HEK293 (cell line): ENCODE results near the gene SUSD6.

Experiments used
- CTCF ChIA-PET: fragments of 350-600 bp; formaldehyde crosslinking; extraction: SDS; loops from one replicate; lab custom pipeline; 2021; ENCODE audit warnings: antibody characterized with exemption; lab: Yijun Ruan, JAX
- POLR2A ChIA-PET: fragments of 300-600 bp; formaldehyde crosslinking; extraction: SDS; loops from one replicate; lab custom pipeline; 2020; ENCODE audit warnings: antibody characterized with exemption, inconsistent platforms; lab: Yijun Ruan, JAX
- H3K27ac ChIP-seq: fragments of 200-500 bp; sonication (Bioruptor generic); 2 replicates; pipeline ENCODE4 v1.5.1; 2014; ENCODE audit warnings: low read depth, low read length, control low read depth, inconsistent platforms; ENCODE audit errors: extremely low read depth
- H3K36me3 ChIP-seq, 2 experiments: fragments of 200-500 bp in 1 of 2; sonication (Bioruptor generic) in 1 of 2; 1 replicate in 1 of 2; 2 replicates in 1 of 2; pipeline ENCODE4 v1.5.1; 2014 to 2017; ENCODE audit warnings: inconsistent platforms in 2 of 2, low read length in 2 of 2; ENCODE audit not compliant: control insufficient read depth in 2 of 2, insufficient read depth in 1 of 2
- H3K4me1 ChIP-seq: fragments of 200-500 bp; sonication (Bioruptor generic); 2 replicates; pipeline ENCODE4 v1.5.1; 2014; ENCODE audit warnings: mild to moderate bottlenecking, low read length, inconsistent platforms; ENCODE audit not compliant: control insufficient read depth, insufficient read depth
- H3K4me3 ChIP-seq: 2 replicates; pipeline ENCODE4 v1.5.1; 2011; ENCODE audit warnings: low read depth, mild to moderate bottlenecking, control low read depth, low read length, moderate library complexity
- H3K9me3 ChIP-seq: fragments of 200-500 bp; sonication (Bioruptor generic); 2 replicates; pipeline ENCODE4 v1.5.1; 2014; ENCODE audit warnings: low read depth, low read length, inconsistent platforms; ENCODE audit not compliant: control insufficient read depth, insufficient read depth
- AEBP2 ChIP-seq: fragments of 450-650 bp; formaldehyde crosslinking; IDR thresholded peaks from 2 replicates; pipeline ENCODE4 v1.5.1; 2016; ENCODE audit warnings: missing biosample characterization, missing genetic modification characterization, borderline replicate concordance
- BCL6B ChIP-seq: fragments of 450-650 bp; formaldehyde crosslinking; IDR thresholded peaks from 2 replicates; pipeline ENCODE4 v1.5.1; 2017; ENCODE audit warnings: missing biosample characterization, missing genetic modification characterization
- GLI4 ChIP-seq: fragments of 450-650 bp; formaldehyde crosslinking; IDR thresholded peaks from 2 replicates; pipeline ENCODE4 v1.5.1; 2016; ENCODE audit warnings: missing biosample characterization, missing genetic modification characterization
- HOXC10 ChIP-seq: sonication (generic); formaldehyde crosslinking; IDR thresholded peaks from 2 replicates; pipeline ENCODE4 v1.8.1; 2023; ENCODE audit warnings: mild to moderate bottlenecking, missing genetic modification reagents
- OVOL3 ChIP-seq: fragments of 450-650 bp; formaldehyde crosslinking; IDR thresholded peaks from 2 replicates; pipeline ENCODE4 v1.5.1; 2016; ENCODE audit warnings: missing biosample characterization, missing genetic modification characterization
- SCRT1 ChIP-seq: fragments of 450-650 bp; formaldehyde crosslinking; IDR thresholded peaks from 2 replicates; pipeline ENCODE4 v1.5.1; 2016; ENCODE audit warnings: missing biosample characterization, missing genetic modification characterization, borderline replicate concordance
- SCRT2 ChIP-seq: fragments of 450-650 bp; formaldehyde crosslinking; IDR thresholded peaks from 2 replicates; pipeline ENCODE4 v1.5.1; 2016; ENCODE audit warnings: missing biosample characterization, missing genetic modification characterization
- YY2 ChIP-seq: fragments of 450-650 bp; formaldehyde crosslinking; IDR thresholded peaks from 2 replicates; pipeline ENCODE4 v1.5.1; 2016; ENCODE audit warnings: missing biosample characterization, missing genetic modification characterization
- ZBTB1 ChIP-seq: fragments of 450-650 bp; formaldehyde crosslinking; IDR thresholded peaks from 2 replicates; pipeline ENCODE4 v1.5.1; 2016; ENCODE audit warnings: missing biosample characterization, missing genetic modification characterization
- ZNF155 ChIP-seq: fragments of 450-650 bp; formaldehyde crosslinking; IDR thresholded peaks from 2 replicates; pipeline ENCODE4 v1.5.1; 2016; ENCODE audit warnings: missing biosample characterization, missing genetic modification characterization
- ZNF214 ChIP-seq: fragments of 450-650 bp; formaldehyde crosslinking; IDR thresholded peaks from 2 replicates; pipeline ENCODE4 v1.5.1; 2017; ENCODE audit warnings: missing biosample characterization, mild to moderate bottlenecking, missing genetic modification characterization, borderline replicate concordance
- ZNF274 ChIP-seq, 2 experiments: fragments of 200-500 bp in 1 of 2; fragments of 450-650 bp in 1 of 2; sonication (Bioruptor generic) in 1 of 2; formaldehyde crosslinking in 1 of 2; IDR thresholded peaks; 2 replicates each; pipeline versions ENCODE4 v1.5.1 to v1.6.1; 2014 to 2016; ENCODE audit warnings: borderline replicate concordance in 1 of 2, inconsistent platforms in 1 of 2, low read length in 1 of 2, missing biosample characterization in 1 of 2, missing genetic modification characterization in 1 of 2
- ZNF311 ChIP-seq: fragments of 450-650 bp; formaldehyde crosslinking; IDR thresholded peaks from 2 replicates; pipeline ENCODE4 v1.5.1; 2017; ENCODE audit warnings: missing biosample characterization, missing genetic modification characterization, borderline replicate concordance
- ZNF391 ChIP-seq: fragments of 450-650 bp; formaldehyde crosslinking; IDR thresholded peaks from 2 replicates; pipeline ENCODE4 v1.5.1; 2016; ENCODE audit warnings: low read depth, missing biosample characterization, missing genetic modification characterization, borderline replicate concordance
- ZNF426 ChIP-seq: fragments of 450-650 bp; formaldehyde crosslinking; IDR thresholded peaks from 2 replicates; pipeline ENCODE4 v1.5.1; 2017; ENCODE audit warnings: missing biosample characterization, missing genetic modification characterization, mild to moderate bottlenecking, inconsistent platforms, moderate library complexity
- ZNF449 ChIP-seq: fragments of 450-650 bp; formaldehyde crosslinking; IDR thresholded peaks from 2 replicates; pipeline ENCODE4 v1.5.1; 2017; ENCODE audit warnings: missing biosample characterization, mild to moderate bottlenecking, missing genetic modification characterization, moderate library complexity
- ZNF521 ChIP-seq: fragments of 450-650 bp; formaldehyde crosslinking; IDR thresholded peaks from 2 replicates; pipeline ENCODE4 v1.5.1; 2017; ENCODE audit warnings: missing biosample characterization, mild to moderate bottlenecking, missing genetic modification characterization
- ZNF530 ChIP-seq: fragments of 450-650 bp; formaldehyde crosslinking; IDR thresholded peaks from 2 replicates; pipeline ENCODE4 v1.5.1; 2016; ENCODE audit warnings: low read depth, missing biosample characterization, missing genetic modification characterization
- ZNF548 ChIP-seq: fragments of 450-650 bp; formaldehyde crosslinking; IDR thresholded peaks from 2 replicates; pipeline ENCODE4 v1.5.1; 2016; ENCODE audit warnings: missing biosample characterization, missing genetic modification characterization
- ZNF610 ChIP-seq: fragments of 450-650 bp; formaldehyde crosslinking; IDR thresholded peaks from 2 replicates; pipeline ENCODE4 v1.5.1; 2016; ENCODE audit warnings: missing biosample characterization, missing genetic modification characterization, borderline replicate concordance
- ZNF660 ChIP-seq: fragments of 450-650 bp; IDR thresholded peaks from 2 replicates; pipeline ENCODE4 v1.5.1; 2018; ENCODE audit warnings: missing biosample characterization, mild to moderate bottlenecking, missing genetic modification characterization
- ZNF830 ChIP-seq: fragments of 450-650 bp; IDR thresholded peaks from 2 replicates; pipeline ENCODE4 v1.5.0; 2018; ENCODE audit warnings: missing biosample characterization, missing genetic modification characterization, low read depth, mild to moderate bottlenecking, moderate library complexity

The SUSD6 gene

GRCh38 chr14:69584389-69584788 lies 27.0 kb upstream of the SUSD6 start:
- H3K4me1 ChIP-seq: no peaks in the 10 kb centered on the region
- TF ChIP-seq ZNF214 (no peak), YY2 (tag by site-specific recombination) (no peak), ZNF391 (tag by site-specific recombination) (no peak), SCRT1 (tag by site-specific recombination) (peak; percentile 71; the same call in 1 of the 2 replicates), ZBTB1 (tag by site-specific recombination) (no peak), OVOL3 (no peak), SCRT2 (tag by site-specific recombination) (peak; percentile 53; the same call in 1 of the 2 replicates)
- CTCF ChIA-PET: interaction anchor here (0.6 to 3.5 kb wide), 54 partner anchors 9 to 1257 kb away, joined by 3 to 36 read pairs (median 4); partner anchors contain the start of gene CCDC177
- no peaks in the 10 kb centered on the region for H3K36me3 ChIP-seq
- H3K4me3 ChIP-seq: no peak overlapping the region
- H3K27ac ChIP-seq: no peak overlapping the region
- H3K9me3 ChIP-seq: no peaks in the 10 kb centered on the region
- POLR2A ChIA-PET: interaction anchor here (1.4 kb wide), 1 partner anchor 183 kb away, joined by 4 read pairs; the partner anchor contains the start of gene SRSF5

GRCh38 chr14:69586404-69586803 lies 25.0 kb upstream of the SUSD6 start:
- POLR2A ChIA-PET: no interaction called here
- TF ChIP-seq BCL6B (tag by site-specific recombination) (no peak), ZNF530 (tag by site-specific recombination) (no peak), ZNF830 (no peak), OVOL3 (no peak), ZNF548 (tag by site-specific recombination) (no peak)
- Histone ChIP-seq H3K4me3 (no peak overlapping the region), H3K4me1 (no peaks in the 10 kb centered on the region), H3K36me3 (no peaks in the 10 kb centered on the region), H3K27ac (no peak overlapping the region), H3K9me3 (no peaks in the 10 kb centered on the region)
- CTCF ChIA-PET: interaction anchor here (0.6 to 3.5 kb wide), 6 partner anchors 12 to 467 kb away, joined by 3 to 36 read pairs (median 6); no protein-coding TSS in a partner anchor

- Histone ChIP-seq H3K4me3 (no peak overlapping the region), H3K27ac (no peak overlapping the region), H3K9me3 (no peaks in the 10 kb centered on the region), H3K4me1 (no peaks in the 10 kb centered on the region), H3K36me3 (no peaks in the 10 kb centered on the region)
- TF ChIP-seq ZNF426 (tag by site-specific recombination) (no peak), ZNF311 (no peak), GLI4 (tag by site-specific recombination) (no peak), ZNF660 (tag by site-specific recombination) (no peak), ZNF274 (IDR thresholded peaks at IDR 0.05; ENCODE audit: low read length) (no peak), ZNF274 (tag by site-specific recombination; IDR thresholded peaks at IDR 0.05; ENCODE audit: borderline replicate concordance) (no peak), HOXC10 (CRISPR knock-in tag) (no peak), AEBP2 (tag by site-specific recombination) (no peak), ZNF610 (tag by site-specific recombination) (no peak), ZNF449 (tag by site-specific recombination) (no peak), ZNF155 (no peak), ZNF521 (tag by site-specific recombination) (no peak)
- CTCF ChIA-PET: interaction anchor here (1.0 to 3.5 kb wide), 3 partner anchors 12 to 140 kb away, joined by 3 to 36 read pairs (median 3); no protein-coding TSS in a partner anchor
- POLR2A ChIA-PET: no interaction called here
Observed at GRCh38 chr14:69587389-69587788, 24.0 kb upstream of the SUSD6 start.
